ENCODE measurements around the gene UBAC2. TPM values are rescaled to one million over a fixed set of nuclear protein-coding genes. Genes with fewer than 3 reads are reported as not detected.
"Not testable (repeated sequence)": the region's sequence is repeated elsewhere in the genome, so short reads cannot be mapped to it uniquely, and the experiment has no call there.

Gene UBAC2
- total RNA-seq, 1 donor = 36.9 TPM

- H3K9me3 ChIP-seq (ENCODE audit: low read depth, low read length) = no peaks in the 10 kb centered on the region
- H4K20me1 ChIP-seq (ENCODE audit: insufficient read depth, low read length) = no peaks in the 10 kb centered on the region
- no peaks in the 10 kb centered on the region for H3K4me1 ChIP-seq (ENCODE audit: insufficient read depth, low read length)
- no peak for TF ChIP-seq CTCF (IDR thresholded peaks at IDR 0.05; ENCODE audit: extremely low read depth, low read depth, low read length)
- peak; percentile 23 for DNase-seq (ENCODE audit: insufficient read length, low spot score, missing footprints)
- no peaks in the 10 kb centered on the region for H3K36me3 ChIP-seq (ENCODE audit: insufficient read depth, low read length)
- no peak overlapping the region for H2AFZ ChIP-seq (ENCODE audit: low read length)
- H3K4me2 ChIP-seq (ENCODE audit: insufficient read depth, low read length) = no peak overlapping the region
- no peaks in the 10 kb centered on the region for H3K79me2 ChIP-seq (ENCODE audit: insufficient read depth, low read length)
- H3K27me3 ChIP-seq (ENCODE audit: insufficient read depth, low read length) = no peaks in the 10 kb centered on the region
- H3K4me3 ChIP-seq (ENCODE audit: insufficient read depth, low read length) = no peak overlapping the region
- no peak overlapping the region for H3K27ac ChIP-seq (ENCODE audit: low read depth, low read length)
Observed at GRCh38 chr13:99389520-99390304, 189.1 kb downstream of the UBAC2 start.

- H3K27me3 ChIP-seq (ENCODE audit: insufficient read depth, low read length) = no peaks in the 10 kb centered on the region
- no peak overlapping the region for H3K27ac ChIP-seq (ENCODE audit: low read depth, low read length)
- H3K4me3 ChIP-seq (ENCODE audit: insufficient read depth, low read length) = no peak overlapping the region
- H2AFZ ChIP-seq (ENCODE audit: low read length) = no peak overlapping the region
- no peaks in the 10 kb centered on the region for H4K20me1 ChIP-seq (ENCODE audit: insufficient read depth, low read length)
- peak; percentile 30 for DNase-seq (ENCODE audit: insufficient read length, low spot score, missing footprints)
- H3K4me2 ChIP-seq (ENCODE audit: insufficient read depth, low read length) = no peak overlapping the region
- no peaks in the 10 kb centered on the region for H3K36me3 ChIP-seq (ENCODE audit: insufficient read depth, low read length)
- H3K9me3 ChIP-seq (ENCODE audit: low read depth, low read length) = no peaks in the 10 kb centered on the region
- no peak for TF ChIP-seq CTCF (IDR thresholded peaks at IDR 0.05; ENCODE audit: extremely low read depth, low read depth, low read length)
- no peaks in the 10 kb centered on the region for H3K4me1 ChIP-seq (ENCODE audit: insufficient read depth, low read length)
- no peaks in the 10 kb centered on the region for H3K79me2 ChIP-seq (ENCODE audit: insufficient read depth, low read length)
Observed at GRCh38 chr13:99390601-99391000, 189.9 kb downstream of the UBAC2 start.

- Histone ChIP-seq H3K36me3 (ENCODE audit: insufficient read depth, low read length) (no peaks in the 10 kb centered on the region), H3K4me1 (ENCODE audit: insufficient read depth, low read length) (no peaks in the 10 kb centered on the region), H3K79me2 (ENCODE audit: insufficient read depth, low read length) (no peaks in the 10 kb centered on the region), H3K27me3 (ENCODE audit: insufficient read depth, low read length) (no peaks in the 10 kb centered on the region), H3K4me2 (ENCODE audit: insufficient read depth, low read length) (no peak overlapping the region), H2AFZ (ENCODE audit: low read length) (no peak overlapping the region), H3K4me3 (ENCODE audit: insufficient read depth, low read length) (no peak overlapping the region), H4K20me1 (ENCODE audit: insufficient read depth, low read length) (no peaks in the 10 kb centered on the region), H3K9me3 (ENCODE audit: low read depth, low read length) (no peaks in the 10 kb centered on the region), H3K27ac (ENCODE audit: low read depth, low read length) (no peak overlapping the region)
- no peak for TF ChIP-seq CTCF (IDR thresholded peaks at IDR 0.05; ENCODE audit: extremely low read depth, low read depth, low read length)
- DNase-seq (ENCODE audit: insufficient read length, low spot score, missing footprints) = peak; percentile 37
Observed at GRCh38 chr13:99391781-99392469, 191.3 kb downstream of the UBAC2 start.

GRCh38 chr13:99392470-99393135 lies 191.9 kb downstream of the UBAC2 start:
- no peak for TF ChIP-seq CTCF (IDR thresholded peaks at IDR 0.05; ENCODE audit: extremely low read depth, low read depth, low read length)
- H3K4me1 ChIP-seq (ENCODE audit: insufficient read depth, low read length) = no peaks in the 10 kb centered on the region
- H3K27ac ChIP-seq (ENCODE audit: low read depth, low read length) = no peak overlapping the region
- H3K27me3 ChIP-seq (ENCODE audit: insufficient read depth, low read length) = no peaks in the 10 kb centered on the region
- DNase-seq (ENCODE audit: insufficient read length, low spot score, missing footprints) = no peak
- no peaks in the 10 kb centered on the region for H4K20me1 ChIP-seq (ENCODE audit: insufficient read depth, low read length)
- no peaks in the 10 kb centered on the region for H3K79me2 ChIP-seq (ENCODE audit: insufficient read depth, low read length)
- no peak overlapping the region for H3K4me3 ChIP-seq (ENCODE audit: insufficient read depth, low read length)
- H3K4me2 ChIP-seq (ENCODE audit: insufficient read depth, low read length) = no peak overlapping the region
- H3K36me3 ChIP-seq (ENCODE audit: insufficient read depth, low read length) = no peaks in the 10 kb centered on the region
- no peak overlapping the region for H2AFZ ChIP-seq (ENCODE audit: low read length)
- no peaks in the 10 kb centered on the region for H3K9me3 ChIP-seq (ENCODE audit: low read depth, low read length)

- H3K27ac ChIP-seq (ENCODE audit: low read depth, low read length); H3K27me3 ChIP-seq (ENCODE audit: insufficient read depth, low read length); H3K9me3 ChIP-seq (ENCODE audit: low read depth, low read length); H3K4me1 ChIP-seq (ENCODE audit: insufficient read depth, low read length); H4K20me1 ChIP-seq (ENCODE audit: insufficient read depth, low read length); H3K4me3 ChIP-seq (ENCODE audit: insufficient read depth, low read length); H2AFZ ChIP-seq (ENCODE audit: low read length); H3K36me3 ChIP-seq (ENCODE audit: insufficient read depth, low read length); H3K79me2 ChIP-seq (ENCODE audit: insufficient read depth, low read length); DNase-seq (ENCODE audit: insufficient read length, low spot score, missing footprints); H3K4me2 ChIP-seq (ENCODE audit: insufficient read depth, low read length): not testable (repeated sequence)
Observed at GRCh38 chr13:99393391-99393790, 192.7 kb downstream of the UBAC2 start.

Measured in osteoblast (primary cell).